HCT116 (cell line): ENCODE measurements around the gene CYP2C19. TPM values are rescaled to one million over a fixed set of nuclear protein-coding genes. Genes with fewer than 3 reads are reported as not detected.

ENCODE experiments used
- ATAC-seq: fragments of 200-7000 bp; cut with Tn5 transposase; 2 replicates; pipeline ENCODE4 v1.9.1; 2020; ENCODE audit warnings: mild to moderate bottlenecking, moderate library complexity
- BruUV-seq: library from RNA; stranded (reverse); fragments of 400-500 nt; replicated peaks from 2 replicates; lab custom pipeline; 2021; lab: Mats Ljungman, UMichigan
- CTCF ChIA-PET: fragments of 300-600 bp; sonication (Branson Sonifier 250); formaldehyde crosslinking; loops from one replicate; lab custom pipeline; 2021; ENCODE audit warnings: antibody characterized with exemption; lab: Charles Lee
- POLR2A ChIA-PET: fragments of 300-600, 350-600 bp; sonication (Branson Sonifier 250); formaldehyde crosslinking; loops from one replicate; lab custom pipeline; 2021; ENCODE audit warnings: antibody characterized with exemption; lab: Charles Lee
- RAD21 ChIA-PET, 2 experiments: fragments of 300-600 bp; sonication (Branson Sonifier 250); formaldehyde crosslinking; loops; one replicate each; lab custom pipeline; 2023; ENCODE audit warnings: low total read pairs in 2 of 2; ENCODE audit not compliant: uncharacterized antibody in 2 of 2, unreplicated experiment in 2 of 2, low non-redundant PET in 1 of 2; lab: Charles Lee
- DNase-seq: peaks from one replicate; pipeline ENCODE4 v3.0.0-alpha.2; 2010; ENCODE audit warnings: low read depth, low spot score
- H2AFZ ChIP-seq: fragments of 200-600 bp; shearing (Covaris generic), sonication (generic); 2 replicates; pipeline ENCODE4 v1.6.1; 2017; ENCODE audit warnings: low read depth, mixed run types, mixed read lengths, antibody characterized with exemption, low read length; ENCODE audit not compliant: poor library complexity, severe bottlenecking
- H3K27ac ChIP-seq: 2 replicates; pipeline ENCODE4 v1.5.1; 2012; ENCODE audit warnings: low read depth, low read length
- H3K27me3 ChIP-seq: fragments of 200-600 bp; sonication (generic); 2 replicates; pipeline ENCODE4 v1.6.1; 2016; ENCODE audit warnings: mixed run types, low read length, mixed read lengths; ENCODE audit not compliant: insufficient read depth
- H3K36me3 ChIP-seq, 2 experiments: fragments of 200-500 bp in 1 of 2; fragments of 200-600 bp in 1 of 2; sonication (Bioruptor generic) in 1 of 2; sonication (generic) in 1 of 2; 2 replicates each; pipeline versions ENCODE4 v1.5.1 to v1.6.1; 2014 to 2016; ENCODE audit warnings: low read length in 2 of 2, inconsistent platforms in 1 of 2, mixed read lengths in 1 of 2, mixed run types in 1 of 2; ENCODE audit not compliant: insufficient read depth in 2 of 2, control insufficient read depth in 1 of 2
- H3K4me1 ChIP-seq, 2 experiments: fragments of 200-600 bp in 1 of 2; sonication (generic) in 1 of 2; 2 replicates each; pipeline versions ENCODE4 v1.5.1 to v1.6.1; 2012 to 2017; ENCODE audit warnings: low read length in 2 of 2, inconsistent platforms in 1 of 2, mild to moderate bottlenecking in 1 of 2, mixed read lengths in 1 of 2, mixed run types in 1 of 2, moderate library complexity in 1 of 2; ENCODE audit not compliant: insufficient read depth in 2 of 2, control insufficient read depth in 1 of 2
- H3K4me2 ChIP-seq: fragments of 200-600 bp; sonication (generic); 2 replicates; pipeline ENCODE4 v1.6.1; 2017; ENCODE audit warnings: mixed run types, low read length, mixed read lengths
- H3K4me3 ChIP-seq, 2 experiments: fragments of 200-600 bp in 1 of 2; sonication (generic) in 1 of 2; replicated peaks in 1 of 2; 2 replicates each; pipeline ENCODE4 v1.5.1; 2011 to 2016; ENCODE audit warnings: low read length in 2 of 2, control low read depth in 1 of 2, low read depth in 1 of 2, mild to moderate bottlenecking in 1 of 2, mixed read lengths in 1 of 2, mixed run types in 1 of 2
- H3K79me2 ChIP-seq: fragments of 200-600 bp; sonication (generic); 2 replicates; pipeline ENCODE4 v1.6.1; 2017; ENCODE audit warnings: mild to moderate bottlenecking, mixed run types, low read length, moderate library complexity, mixed read lengths; ENCODE audit not compliant: insufficient read depth
- H3K9ac ChIP-seq: fragments of 200-600 bp; sonication (generic); 2 replicates; pipeline ENCODE4 v1.6.1; 2016; ENCODE audit warnings: low read length, mixed read lengths
- H3K9me2 ChIP-seq: fragments of 200-600 bp; sonication (generic), shearing (Covaris generic); 2 replicates; pipeline ENCODE4 v1.6.1; 2017; ENCODE audit warnings: mixed run types, mild to moderate bottlenecking, moderate library complexity; ENCODE audit not compliant: insufficient read depth
- H3K9me3 ChIP-seq, 2 experiments: fragments of 200-500 bp in 1 of 2; fragments of 200-600 bp in 1 of 2; sonication (Bioruptor generic) in 1 of 2; sonication (generic) in 1 of 2; 2 replicates each; pipeline ENCODE4 v1.6.1; 2014 to 2017; ENCODE audit warnings: low read length in 2 of 2, mixed read lengths in 2 of 2, inconsistent platforms in 1 of 2, low read depth in 1 of 2, mild to moderate bottlenecking in 1 of 2, mixed run types in 1 of 2, moderate library complexity in 1 of 2; ENCODE audit not compliant: control insufficient read depth in 1 of 2, insufficient read depth in 1 of 2
- H4K20me1 ChIP-seq: fragments of 200-600 bp; sonication (generic), shearing (Covaris generic); 2 replicates; pipeline ENCODE4 v1.6.1; 2017; ENCODE audit warnings: mixed run types, mild to moderate bottlenecking, moderate library complexity; ENCODE audit not compliant: insufficient read depth
- CEBPB ChIP-seq: IDR thresholded peaks from 2 replicates; pipeline ENCODE4 v1.6.1; 2012; ENCODE audit warnings: low read depth
- EZH2phosphoT487 ChIP-seq: fragments of 200-600 bp; IDR thresholded peaks from 2 replicates; pipeline ENCODE4 v1.6.1; 2018; ENCODE audit warnings: antibody characterized with exemption, borderline replicate concordance
- MAX ChIP-seq: IDR thresholded peaks from 2 replicates; pipeline ENCODE4 v1.6.1; 2012
- POLR2AphosphoS5 ChIP-seq: IDR thresholded peaks from 2 replicates; pipeline ENCODE4 v1.6.1; 2011; ENCODE audit warnings: mild to moderate bottlenecking, low read depth, low read length, moderate library complexity
- YY1 ChIP-seq: IDR thresholded peaks from 2 replicates; pipeline ENCODE4 v1.6.1; 2011; ENCODE audit warnings: low read length, low read depth, moderate library complexity, mild to moderate bottlenecking; ENCODE audit not compliant: insufficient replicate concordance; ENCODE audit errors: extremely low read depth
- ZNF274 ChIP-seq: fragments of 200-500 bp; sonication (Bioruptor generic); IDR thresholded peaks from 2 replicates; pipeline ENCODE4 v1.6.1; 2014; ENCODE audit warnings: mild to moderate bottlenecking, low read depth, low read length, inconsistent platforms
- intact Hi-C: fragments of 100-400 bp; cut with micrococcal nuclease; formaldehyde crosslinking; loops from 2 replicates; pipeline ENCODE4 v1.10.0; 2022
- total RNA-seq: library from RNA; stranded (reverse); gene quantifications from one replicate; pipeline ENCODE4 v1.2.1, GENCODE V29; 2021; ENCODE audit not compliant: unreplicated experiment

Gene CYP2C19
- total RNA-seq, 1 experiment from 2014 or later, result not detected

- DNase-seq, result no peak
- H3K4me2 ChIP-seq, result no peak overlapping the region
- H3K4me3 ChIP-seq, result no peak overlapping the region
- H3K27ac ChIP-seq, result no peak overlapping the region
- H3K27me3 ChIP-seq, result no peaks in the 10 kb centered on the region
- H3K9ac ChIP-seq, result no peak overlapping the region
- H2AFZ ChIP-seq, result no peak overlapping the region
- TF ChIP-seq POLR2AphosphoS5, result no peak
- no peak for TF ChIP-seq CEBPB
- TF ChIP-seq YY1, result no peak
- no peak for TF ChIP-seq MAX
- TF ChIP-seq ZNF274, result no peak
- TF ChIP-seq EZH2phosphoT487, result no peak
- ChIA-PET RAD21 (no interaction called here), POLR2A (no interaction called here), CTCF (no interaction called here)
- no peaks in the 10 kb centered on the region for H4K20me1 ChIP-seq
- no peaks in the 10 kb centered on the region for H3K4me1 ChIP-seq
- intact Hi-C loops, result no loop called here
- no peaks in the 10 kb centered on the region for H3K79me2 ChIP-seq
- no peak for ATAC-seq
- no peaks in the 10 kb centered on the region for H3K9me2 ChIP-seq
- no TSS peak for BruUV-seq
- H3K9me3 ChIP-seq, result no peaks in the 10 kb centered on the region
- no peaks in the 10 kb centered on the region for H3K36me3 ChIP-seq
These were observed 14.6 kb upstream of the CYP2C19 start for GRCh38 chr10:94747838-94748237.

- Histone ChIP-seq H3K9ac (no peak overlapping the region), H3K9me3 (no peaks in the 10 kb centered on the region), H3K4me3 (no peak overlapping the region), H4K20me1 (no peaks in the 10 kb centered on the region), H3K79me2 (no peaks in the 10 kb centered on the region), H3K36me3 (no peaks in the 10 kb centered on the region), H3K27ac (no peak overlapping the region), H3K9me2 (no peaks in the 10 kb centered on the region), H2AFZ (no peak overlapping the region), H3K4me1 (no peaks in the 10 kb centered on the region), H3K27me3 (no peaks in the 10 kb centered on the region), H3K4me2 (no peak overlapping the region)
- POLR2A ChIA-PET, result no interaction called here
- TF ChIP-seq EZH2phosphoT487, result no peak
- no TSS peak for BruUV-seq
- CTCF ChIA-PET, result no interaction called here
- DNase-seq (no peak), ATAC-seq (no peak)
- RAD21 ChIA-PET, result no interaction called here
- intact Hi-C loops, result no loop called here
These were observed 4.6 kb upstream of the CYP2C19 start for GRCh38 chr10:94757916-94758315.
